Measurements from ENCODE around the gene CRYBA4.

DNA sequence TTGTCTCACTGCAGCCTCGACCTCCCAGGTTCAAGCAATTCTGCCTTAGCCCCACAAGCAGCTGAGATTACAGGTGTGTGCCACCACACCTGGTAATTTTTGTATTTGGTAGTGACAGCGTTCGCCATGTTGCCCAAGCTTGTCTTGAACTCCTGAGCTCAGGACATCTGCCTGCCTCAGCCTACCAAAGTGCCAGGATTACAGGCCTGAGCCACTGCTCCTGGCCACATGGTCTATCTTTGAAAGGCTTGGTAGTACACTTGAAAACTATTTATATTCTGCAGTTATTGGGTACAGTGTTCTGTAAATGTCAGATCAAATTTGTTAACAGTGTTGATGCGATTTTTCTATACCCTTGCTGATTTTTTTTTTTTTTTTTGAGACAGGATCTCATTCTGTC, 9.5 kb downstream of the CRYBA4 start:
- TF ChIP-seq CTCF (IDR thresholded peaks at IDR 0.05) (no peak), POLR2A (IDR thresholded peaks at IDR 0.05) (no peak)
